Activated CD8-positive, alpha-beta memory T cell treated with anti-CD3 and anti-CD28 coated beads, Interleukin-2, amount 50 U/mL, for 4 hours (primary cell): ENCODE data around the gene MTX2.

Experiments used
- DNase-seq: peaks from one replicate; pipeline ENCODE4 v3.0.0-alpha.2; 2020

MTX2 gene

DNA sequence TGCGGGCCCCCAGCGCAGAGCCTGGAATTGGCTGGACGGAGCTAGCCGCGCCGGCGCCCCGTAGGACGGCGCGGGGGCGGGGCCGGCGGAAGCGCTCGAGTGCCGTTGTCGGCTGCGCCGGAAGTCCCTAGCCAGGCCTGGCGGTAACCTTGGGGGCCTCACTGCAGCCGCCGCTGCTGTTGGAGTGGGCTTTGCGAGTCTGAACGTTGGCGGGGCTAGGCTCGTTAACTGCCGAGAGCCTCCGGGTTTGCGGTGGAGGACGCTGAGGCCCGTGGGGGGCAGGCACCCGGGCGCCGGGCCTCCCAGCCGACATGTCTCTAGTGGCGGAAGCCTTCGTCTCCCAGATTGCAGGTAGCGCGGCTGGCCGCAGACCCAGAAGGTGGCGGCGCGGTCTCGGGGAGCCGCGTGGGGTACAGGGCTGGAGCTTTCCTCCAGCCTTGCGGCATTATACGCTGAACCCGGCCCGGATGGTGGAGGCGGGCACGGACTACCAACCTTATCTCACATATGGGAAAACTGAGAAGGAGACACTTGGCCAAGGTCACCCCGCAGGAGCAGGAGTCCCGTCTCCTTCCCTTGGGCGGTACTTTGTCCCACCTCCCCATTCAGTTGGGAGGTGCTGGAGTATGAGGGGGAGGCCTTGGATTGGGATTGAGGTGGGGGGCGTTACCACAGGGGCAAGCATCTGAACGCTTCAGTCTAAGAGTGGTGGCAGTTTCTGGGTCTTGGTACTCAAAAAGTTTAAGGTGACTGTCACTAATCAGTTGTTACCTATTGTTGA is at the start of gene MTX2:
Gene MTX2, plus strand, starts transcription at position 124 of the 781 bp plus-strand sequence. Its CDS starts 188 bp downstream, at position 312.
- peak; percentile 69 for DNase-seq

DNA sequence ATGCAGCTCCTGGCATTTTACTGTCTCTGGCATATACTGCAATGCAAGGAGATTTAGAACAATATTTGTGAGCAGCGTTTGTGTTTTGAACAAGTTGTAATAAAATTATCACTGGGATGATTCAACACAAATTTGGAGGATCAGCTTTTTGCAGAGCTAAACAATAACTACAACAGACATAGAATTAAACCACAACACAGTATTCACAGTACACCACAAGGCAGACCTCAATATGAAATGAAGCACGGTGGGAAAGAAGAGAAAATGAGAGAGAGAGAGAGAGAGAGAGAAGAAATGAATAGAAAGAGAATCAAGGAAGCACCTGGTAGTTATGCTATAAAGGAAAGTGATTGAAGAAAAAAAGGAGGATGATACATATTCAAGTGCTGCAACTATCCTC is 41.4 kb upstream of the MTX2 start:
- DNase-seq, result no peak

DNA sequence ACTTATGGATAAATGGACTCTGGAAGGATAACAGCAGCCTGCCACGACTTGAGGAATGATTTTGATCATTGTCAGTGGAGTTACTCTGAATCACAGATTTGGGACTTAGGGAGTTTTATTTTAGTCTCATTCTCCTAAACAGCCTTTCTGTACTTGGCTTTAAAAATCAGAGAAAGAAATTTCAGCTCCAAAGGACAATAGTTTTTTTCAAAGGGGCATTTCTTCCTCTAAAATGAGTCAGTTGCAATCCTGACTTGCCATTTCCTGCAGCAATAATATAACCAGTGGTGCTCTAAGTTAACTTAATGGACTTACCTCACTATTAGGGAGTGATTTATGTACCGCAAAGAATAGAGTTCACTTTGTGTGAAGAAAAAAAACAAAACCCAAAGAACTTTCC is 35.1 kb upstream of the MTX2 start:
- DNase-seq, result no peak

DNA sequence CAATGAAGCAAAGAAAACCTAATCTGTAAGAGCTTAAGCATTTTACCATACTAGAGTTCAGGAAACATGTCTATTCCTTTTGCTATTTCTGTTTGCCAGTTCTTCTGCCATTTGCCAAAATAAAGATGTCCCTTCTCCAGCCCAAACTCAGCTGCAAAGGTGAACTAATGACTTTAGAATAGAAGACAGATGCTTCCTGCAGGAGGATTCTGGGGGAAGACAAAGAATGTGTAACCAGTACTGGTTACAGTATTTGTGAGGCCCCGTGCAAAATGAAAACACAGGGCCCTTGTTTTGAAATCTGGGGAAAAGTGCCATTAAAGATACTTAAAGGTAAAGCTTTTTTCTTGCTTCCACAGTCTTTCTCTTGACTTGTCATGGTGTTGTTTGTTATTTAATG is 34.3 kb upstream of the MTX2 start:
- DNase-seq, result no peak

DNA sequence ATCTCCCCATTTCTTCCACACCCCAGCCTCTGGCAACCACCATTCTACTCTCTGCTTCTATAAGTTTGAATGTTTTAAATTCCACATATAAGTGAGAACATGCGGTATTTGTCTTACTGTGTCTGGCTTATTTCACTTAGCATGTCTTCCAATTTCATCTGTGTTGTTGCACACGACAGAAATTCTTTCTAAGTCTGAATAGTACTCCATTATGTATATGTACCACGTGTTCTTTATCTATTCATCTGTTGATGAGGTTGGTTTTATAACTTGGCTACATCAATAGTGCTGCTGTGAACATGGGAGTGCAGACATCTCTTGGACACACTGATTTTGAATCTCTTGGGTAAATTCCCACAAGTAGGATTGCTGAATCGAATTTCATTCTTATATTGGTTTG is 31.8 kb upstream of the MTX2 start:
- no peak for DNase-seq

DNA sequence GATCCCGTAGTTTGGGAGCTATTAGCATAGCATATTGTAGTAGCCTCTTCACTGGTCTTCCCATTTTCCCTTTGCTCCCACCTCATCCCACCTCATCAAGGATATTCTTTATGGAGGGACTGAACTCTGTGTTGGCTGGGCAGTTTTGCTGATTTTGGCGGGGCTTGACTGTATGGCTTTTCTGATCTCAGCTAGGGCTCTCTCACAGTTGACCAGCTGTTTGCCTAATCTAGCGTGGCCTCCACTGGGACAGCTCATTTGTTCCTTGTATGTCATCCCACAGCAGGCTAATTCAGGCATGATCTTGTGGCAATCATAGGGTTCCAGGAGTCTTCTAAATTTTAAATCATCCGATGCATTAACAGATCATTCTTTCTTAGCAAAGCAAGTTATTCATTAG is 30.2 kb upstream of the MTX2 start:
- no peak for DNase-seq

DNA sequence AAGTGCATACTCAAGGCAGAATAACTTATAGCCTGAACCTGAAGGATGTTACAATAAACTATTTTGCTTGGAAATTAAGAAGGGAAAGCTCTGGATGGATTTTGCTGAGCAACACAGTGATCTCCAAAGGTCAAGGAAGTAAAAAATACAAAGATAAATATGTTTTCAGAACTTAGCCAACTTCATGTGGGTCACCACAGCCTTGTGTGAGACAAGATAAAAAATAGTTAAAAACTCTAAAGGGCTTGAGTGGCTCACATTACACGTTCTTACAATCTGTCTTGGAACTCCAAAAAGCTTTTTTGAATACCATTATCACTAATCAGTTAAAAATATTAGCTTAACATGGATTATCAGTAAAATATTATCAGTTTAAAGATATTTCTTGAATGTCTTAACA is 28.9 kb upstream of the MTX2 start:
- no peak for DNase-seq

DNA sequence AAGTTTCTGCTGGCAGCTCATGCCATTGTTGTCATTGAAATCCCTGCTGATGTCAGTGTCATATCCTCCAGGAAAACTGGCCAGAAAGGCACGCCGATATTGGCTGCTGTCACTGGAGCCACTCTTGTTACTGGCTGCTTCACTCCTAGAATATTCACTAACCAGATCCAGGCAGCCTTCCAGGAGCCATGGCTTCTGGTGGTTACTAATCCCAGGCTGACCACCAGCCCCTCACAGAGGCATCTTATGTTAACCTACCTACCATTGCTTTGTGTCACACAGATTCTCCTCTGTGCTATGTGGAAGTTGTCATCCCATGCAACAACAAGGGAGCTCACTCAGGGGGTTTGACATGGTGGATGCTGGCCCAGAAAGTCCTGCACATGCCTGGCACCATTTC is 27.0 kb upstream of the MTX2 start:
- DNase-seq, result no peak

DNA sequence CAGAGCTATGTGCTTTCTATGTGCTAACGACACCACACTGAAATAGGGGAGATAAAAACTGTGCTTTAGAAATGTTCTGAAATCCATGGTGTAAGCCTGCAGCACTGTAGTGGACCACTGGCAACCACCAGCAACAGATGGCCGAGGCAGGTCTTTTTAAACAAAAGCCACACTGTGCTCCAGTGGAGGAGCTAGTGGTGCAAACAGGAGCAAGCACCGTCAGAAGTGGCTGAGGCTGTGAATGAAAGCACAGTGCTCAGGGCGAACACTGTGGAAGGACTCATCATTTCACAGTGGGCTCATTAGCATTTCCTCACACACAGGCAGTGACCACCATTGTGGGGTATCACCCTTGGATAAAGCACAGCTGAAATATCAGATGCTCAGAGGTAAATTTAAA is 22.9 kb upstream of the MTX2 start:
- DNase-seq, result no peak

DNA sequence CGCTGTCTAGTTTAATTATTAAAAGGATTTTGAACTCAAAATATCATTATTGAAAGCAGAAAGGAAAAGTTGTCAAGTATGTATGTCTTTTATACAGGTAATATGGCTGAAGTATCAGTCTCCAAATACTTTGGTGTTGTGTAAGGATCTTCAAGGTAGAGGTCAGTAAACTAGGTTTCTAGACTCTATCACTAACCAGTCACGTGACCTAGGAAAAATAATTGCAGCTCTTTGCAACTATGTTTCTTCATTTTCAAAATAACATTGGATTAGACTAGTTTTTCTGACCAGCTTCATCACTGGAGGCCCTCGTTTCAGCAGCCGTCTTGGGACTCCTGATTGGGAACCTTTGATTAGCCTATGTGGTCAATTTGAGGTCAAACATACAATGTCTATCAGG is 21.4 kb upstream of the MTX2 start:
- DNase-seq, result no peak

DNA sequence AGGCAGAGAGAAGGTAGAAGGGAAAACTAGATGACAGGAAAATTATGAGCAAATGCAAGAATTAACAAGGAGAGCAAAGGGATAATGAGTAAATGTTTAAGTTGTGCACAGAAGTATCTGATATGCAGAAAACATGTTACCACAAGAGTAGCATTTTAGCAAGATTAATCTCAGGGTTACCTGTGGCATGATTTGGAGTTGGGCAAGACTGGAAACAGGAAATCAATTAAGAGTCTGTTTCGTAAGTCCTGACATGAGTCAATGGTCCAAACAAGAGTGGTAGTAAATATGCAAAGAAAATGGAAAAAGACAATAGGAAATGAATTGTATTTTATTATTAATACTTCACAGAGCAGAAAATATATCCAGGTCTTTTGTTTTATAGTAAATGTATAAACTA is 17.3 kb upstream of the MTX2 start:
- DNase-seq, result no peak

DNA sequence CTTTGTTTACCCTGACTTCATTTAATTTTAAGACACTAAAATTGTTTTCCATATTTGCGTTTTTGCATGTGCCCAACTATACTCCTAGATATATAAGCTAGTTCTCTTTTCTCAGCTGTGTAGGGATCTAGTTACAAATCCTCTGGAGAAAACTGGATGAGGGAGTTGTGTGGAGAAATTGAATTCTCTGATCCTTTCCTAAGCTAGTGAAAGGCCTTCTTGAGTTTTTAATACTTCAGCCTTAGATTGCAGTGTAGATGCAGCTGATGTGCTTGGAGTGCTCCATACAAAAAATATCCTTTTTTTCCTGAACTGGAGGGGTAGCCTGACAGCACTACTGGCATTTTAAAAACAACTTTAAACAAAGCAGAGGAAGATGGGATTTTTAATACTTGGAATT is 8.6 kb upstream of the MTX2 start:
- DNase-seq, result no peak

DNA sequence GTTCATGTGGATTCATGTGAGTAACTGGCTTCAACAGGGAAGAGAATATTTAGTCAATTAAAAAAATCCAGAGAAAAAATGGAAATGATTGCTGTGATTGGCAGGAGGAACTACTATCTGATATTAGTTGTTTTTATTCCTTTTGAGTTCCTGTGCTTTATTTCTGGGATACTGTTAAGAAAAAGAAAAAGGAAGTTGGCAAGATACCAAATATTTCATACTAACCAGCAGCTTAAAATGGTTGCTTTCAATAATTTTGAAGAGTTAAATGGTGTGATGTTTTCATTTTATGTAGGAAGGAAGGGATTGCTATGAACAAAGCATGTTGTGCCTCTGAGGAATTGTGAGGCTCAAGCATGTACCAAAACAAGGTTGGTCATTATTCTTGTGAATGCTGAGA is 8.1 kb upstream of the MTX2 start:
- DNase-seq, result no peak

DNA sequence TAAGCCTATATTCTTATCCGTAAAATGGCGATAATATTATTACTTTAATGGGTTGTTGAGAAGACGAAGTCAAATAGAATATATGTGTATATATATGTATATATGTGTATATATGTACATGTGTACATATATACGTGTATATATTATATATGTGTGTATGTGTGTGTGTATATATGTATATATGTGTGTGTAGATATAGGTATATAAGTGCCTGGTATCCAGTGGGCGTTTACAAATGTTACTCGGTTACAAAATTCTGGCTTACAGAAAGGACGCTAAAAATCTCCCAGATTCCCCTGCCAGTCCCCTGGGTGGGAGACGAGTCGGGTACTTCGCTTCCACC is 295 bp upstream of the MTX2 start:
- no peak for DNase-seq

DNA sequence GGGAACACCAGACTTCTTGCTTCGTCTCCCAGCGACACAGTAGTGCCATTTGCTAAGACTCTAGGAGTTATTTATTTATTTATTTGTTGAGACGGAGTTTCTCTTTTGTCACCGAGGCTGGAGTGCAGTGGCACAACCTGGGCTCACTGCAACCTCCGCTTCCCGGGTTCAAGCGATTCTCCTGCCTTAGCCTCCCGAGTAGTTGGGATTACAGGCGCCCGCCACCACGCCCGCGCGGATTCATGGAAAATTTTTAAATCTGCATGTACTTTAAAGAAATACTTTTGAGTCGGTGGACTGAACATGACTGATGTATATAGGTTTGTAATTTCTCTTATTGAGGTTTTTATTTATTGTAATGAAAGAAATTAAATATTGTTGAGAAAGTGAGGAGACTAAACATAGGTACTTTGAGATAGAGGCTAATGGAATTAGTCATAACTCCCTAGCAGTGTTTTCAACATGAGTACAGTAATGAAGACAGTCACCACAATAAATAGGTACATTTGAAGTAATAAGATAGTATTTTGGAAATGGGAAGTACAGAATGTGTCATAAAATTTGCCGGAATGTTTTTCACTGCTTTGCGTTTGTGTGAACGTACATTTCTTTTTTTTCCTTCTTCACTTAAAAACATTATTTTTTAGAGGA is 983 bp downstream of the MTX2 start:
- DNase-seq, result no peak

DNA sequence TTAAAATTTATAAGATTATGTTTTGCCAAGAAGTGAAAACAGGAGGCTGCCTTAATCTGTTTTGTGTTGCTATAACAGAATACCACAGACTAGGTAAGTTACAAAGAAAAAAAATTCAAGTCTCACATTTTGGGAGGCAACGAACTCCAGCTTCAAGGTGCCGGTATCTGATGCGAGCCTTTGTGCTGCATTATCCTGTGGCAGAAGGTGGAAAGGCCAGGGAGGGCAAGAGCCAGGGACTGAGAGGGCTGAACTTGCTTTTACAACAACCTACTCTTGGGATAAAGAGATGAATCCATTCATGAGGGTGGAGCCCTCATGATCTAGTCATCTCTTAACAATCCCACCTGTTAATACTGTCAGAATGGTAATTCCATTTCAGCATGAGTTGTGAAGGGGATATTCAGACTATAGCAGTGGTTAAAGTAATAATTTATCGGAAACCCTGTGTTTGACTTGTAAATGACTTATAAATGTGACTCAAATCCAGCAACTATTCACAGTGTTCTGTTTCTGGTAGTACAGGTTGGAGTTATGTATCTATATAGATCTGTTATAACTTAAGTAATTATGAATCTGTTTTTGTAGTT is 3.7 kb downstream of the MTX2 start:
- no peak for DNase-seq

DNA sequence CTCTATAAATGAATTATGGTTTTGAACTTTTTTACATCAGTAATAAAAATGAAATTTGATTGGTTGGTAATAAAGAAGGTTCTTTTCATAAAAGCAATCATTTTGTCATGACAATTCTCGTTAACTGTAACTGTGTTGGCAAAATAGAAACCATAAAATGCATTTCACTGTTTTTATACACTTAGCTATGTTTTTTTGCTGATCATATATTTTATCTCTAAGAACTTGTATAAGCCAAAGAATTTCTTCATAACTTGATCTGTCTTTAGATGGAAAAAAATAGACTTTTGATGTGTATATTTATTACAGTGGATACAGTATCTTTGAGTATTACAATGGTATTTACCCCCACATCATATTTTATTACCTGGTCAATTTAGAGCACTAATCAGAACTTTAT is 9.7 kb downstream of the MTX2 start:
- DNase-seq, result no peak

DNA sequence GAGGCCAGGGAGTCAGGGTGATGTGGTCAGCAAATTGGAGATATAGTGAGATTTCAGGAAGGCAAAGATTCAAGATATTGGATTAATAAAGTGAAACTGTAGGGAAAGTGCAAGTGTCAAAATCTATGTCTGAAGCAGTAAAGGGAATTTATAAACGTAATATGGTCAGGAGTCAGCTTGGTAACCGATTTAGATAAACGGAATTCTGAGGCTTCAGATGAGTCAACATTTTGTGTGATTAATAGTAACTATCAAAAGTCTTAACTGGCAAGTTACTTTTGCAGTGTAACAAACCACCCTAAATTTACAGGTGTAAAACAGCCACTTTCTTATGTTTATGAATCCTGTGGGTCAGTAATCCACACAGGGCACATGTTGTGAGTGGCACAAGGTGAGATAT is 10.9 kb downstream of the MTX2 start:
- no peak for DNase-seq

DNA sequence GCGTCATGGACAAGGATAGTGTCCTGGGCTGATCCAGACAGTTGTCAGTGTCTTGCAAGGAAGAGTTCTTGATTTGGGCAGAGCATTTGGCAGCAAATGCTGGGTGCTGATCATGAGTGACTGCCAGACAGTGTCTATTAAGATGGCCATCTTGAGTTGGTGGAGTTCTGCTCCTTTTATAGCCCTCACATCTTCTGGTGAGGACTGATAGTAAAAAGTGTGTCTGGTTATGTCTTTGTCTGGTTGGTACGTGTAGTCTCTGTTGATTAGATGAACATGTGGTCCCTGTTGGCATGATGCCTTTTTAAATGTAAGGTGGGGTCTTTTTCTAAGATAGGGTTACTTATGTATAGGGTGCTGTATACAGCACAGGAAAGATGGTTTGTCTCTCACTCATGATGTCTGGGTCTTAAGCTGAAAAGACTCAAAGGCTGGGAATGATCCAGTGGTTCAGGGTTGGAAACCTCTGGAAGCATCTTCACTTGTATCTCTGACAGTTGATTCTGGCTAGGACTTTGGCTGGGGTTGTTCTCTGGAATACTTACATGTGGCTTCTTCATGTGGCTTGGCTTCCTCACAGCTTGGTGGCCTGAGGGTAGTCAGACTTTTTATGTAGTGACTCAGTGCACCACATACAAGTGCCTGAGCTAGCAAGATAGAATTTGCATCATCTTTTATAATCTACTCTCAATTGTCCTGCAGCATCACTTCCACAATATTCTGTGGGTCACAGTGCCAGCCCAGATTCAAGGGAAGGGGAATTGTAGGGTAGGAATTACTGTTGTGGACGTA is 11.8 kb downstream of the MTX2 start:
- DNase-seq, result no peak

DNA sequence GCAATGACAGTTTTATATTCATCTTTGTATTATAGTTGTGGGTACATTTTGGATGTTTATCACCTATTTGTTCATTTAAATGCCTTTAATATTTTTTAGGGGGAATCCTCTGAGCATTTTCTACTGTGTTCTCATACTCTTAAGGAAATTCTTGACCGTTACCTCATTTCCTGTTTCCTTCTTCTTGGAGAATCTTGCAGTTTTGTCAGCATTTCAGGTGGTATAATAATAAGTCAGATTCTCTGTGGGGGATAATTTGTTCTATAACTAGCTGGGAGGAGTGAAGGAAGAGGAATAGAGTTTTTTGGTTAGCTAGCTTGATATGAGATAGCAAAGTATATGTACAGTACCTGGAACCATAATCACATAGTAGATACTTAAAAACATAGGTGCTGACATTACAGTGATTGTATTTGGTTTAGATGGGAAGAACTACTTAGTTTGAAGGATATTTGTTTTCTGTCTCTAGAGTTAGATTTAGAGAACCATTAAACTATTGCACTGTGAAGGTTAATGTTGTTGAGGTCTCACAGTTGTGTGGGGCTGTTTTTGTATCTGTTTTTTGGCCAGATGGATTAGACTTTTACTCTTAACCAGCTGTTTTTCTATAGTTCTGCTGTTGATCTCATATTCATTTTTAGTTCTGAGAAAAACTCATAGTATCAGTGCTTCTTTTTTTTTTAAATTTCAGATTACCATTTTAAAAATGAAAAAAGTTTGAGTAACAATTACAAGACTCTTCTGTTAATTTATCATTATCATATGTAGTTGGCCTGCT is 14.2 kb downstream of the MTX2 start:
- no peak for DNase-seq

DNA sequence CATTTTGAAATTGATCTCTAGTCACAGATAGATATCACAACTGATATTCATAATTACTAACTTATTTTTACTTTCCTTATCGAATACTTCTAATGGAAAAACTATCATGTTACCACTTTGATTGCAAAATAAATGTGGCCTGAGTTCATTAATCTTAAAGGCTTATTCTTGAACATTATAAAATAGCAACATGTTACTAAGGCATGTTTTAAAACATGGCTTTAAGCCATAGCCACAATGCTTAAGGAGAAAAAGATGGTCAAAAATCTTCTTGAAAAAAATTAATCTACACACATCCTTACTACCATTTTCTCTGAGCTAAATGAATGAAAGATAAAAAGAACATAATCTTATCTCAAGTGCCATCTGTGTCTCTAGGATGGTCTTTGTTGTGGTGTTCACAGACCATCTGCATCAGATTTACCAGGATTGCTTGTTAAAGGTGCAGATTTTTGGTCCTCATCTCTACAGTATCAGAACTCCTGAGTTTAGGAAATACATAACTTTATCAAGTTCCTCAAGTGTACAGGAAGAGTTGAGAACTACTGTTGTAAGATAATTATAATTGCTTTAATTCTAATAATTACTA is 15.3 kb downstream of the MTX2 start:
- no peak for DNase-seq

DNA sequence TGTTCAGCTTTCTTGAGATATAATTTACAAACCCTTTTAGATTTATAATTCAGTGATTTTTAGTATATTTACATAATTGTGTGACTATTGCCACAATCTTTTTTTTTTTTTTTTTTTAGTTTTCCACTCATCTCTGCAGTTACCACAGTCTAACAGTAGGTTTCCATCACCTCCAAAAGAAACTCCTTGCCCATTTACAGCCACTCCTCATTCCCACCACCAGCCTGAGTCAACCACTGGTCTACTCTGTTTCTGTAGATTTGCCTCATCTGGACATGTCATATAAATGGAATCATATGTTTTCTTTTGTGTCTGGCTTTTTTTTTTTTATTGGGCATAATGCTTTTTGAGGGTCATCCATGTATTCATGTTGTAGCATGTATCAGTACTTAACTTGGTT is 16.1 kb downstream of the MTX2 start:
- no peak for DNase-seq

DNA sequence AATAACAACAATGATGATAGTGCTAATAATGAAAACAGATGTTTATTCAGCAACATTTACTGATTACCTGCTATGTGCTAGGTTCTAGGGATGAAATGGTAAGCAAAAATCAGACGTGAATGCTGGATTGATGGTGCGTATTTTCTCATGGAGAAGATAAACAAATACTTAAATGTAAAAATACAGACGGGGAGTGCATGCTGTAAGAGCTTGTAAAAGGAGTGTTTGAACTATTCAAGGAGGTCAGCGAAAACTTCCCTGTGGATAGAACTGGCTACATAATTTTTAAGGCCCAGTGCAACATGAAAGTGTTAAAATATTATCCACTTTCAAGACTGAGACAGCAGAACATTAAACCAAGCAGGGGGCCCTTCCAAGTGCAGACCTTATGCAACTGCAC is 22.1 kb downstream of the MTX2 start:
- DNase-seq, result no peak
